Kidney (tissue), 14 donors: ENCODE results near the gene HIPK1. TPM values are rescaled to one million over a fixed set of nuclear protein-coding genes. Genes with fewer than 3 reads are reported as not detected.

Source experiments
- DNase-seq, 5 donors: peaks; one replicate each; pipeline ENCODE4 v3.0.0-alpha.2; 2013 to 2020
- FAIRE-seq: peaks from 2 replicates; lab custom pipeline; 2012; peaks lifted over from hg19 to GRCh38; lab: Jason Lieb, UNC
- H3K27ac ChIP-seq, 2 donors: one replicate each; pipeline ENCODE4 v1.7.0; 2013; ENCODE audit warnings: low read depth in 2 of 2, low read length in 2 of 2, inconsistent platforms in 1 of 2
- H3K27me3 ChIP-seq: one replicate; pipeline ENCODE4 v1.7.1; 2013; ENCODE audit warnings: low read length, inconsistent platforms; ENCODE audit not compliant: control insufficient read depth, insufficient read depth
- H3K36me3 ChIP-seq, 3 donors: one replicate each; pipeline versions ENCODE4 v1.7.0 to v1.7.1; 2013; ENCODE audit warnings: low read length in 3 of 3, control low read depth in 1 of 3, inconsistent platforms in 1 of 3; ENCODE audit not compliant: insufficient read depth in 3 of 3, control insufficient read depth in 2 of 3
- H3K4me1 ChIP-seq, 3 donors: one replicate each; pipeline versions ENCODE4 v1.7.0 to v1.7.1; 2013; ENCODE audit warnings: low read length in 3 of 3, inconsistent platforms in 1 of 3, low read depth in 1 of 3; ENCODE audit not compliant: control insufficient read depth in 2 of 3, insufficient read depth in 2 of 3
- H3K4me3 ChIP-seq, 3 donors: one replicate each; pipeline versions ENCODE4 v1.7.0 to v1.8.1; 2013; ENCODE audit warnings: low read length in 3 of 3, control low read depth in 1 of 3, inconsistent platforms in 1 of 3
- H3K9ac ChIP-seq, 3 donors: one replicate each; pipeline versions ENCODE4 v1.7.0 to v1.7.1; 2013; ENCODE audit warnings: low read length in 3 of 3, control low read depth in 1 of 3, inconsistent platforms in 1 of 3
- H3K9me3 ChIP-seq, 3 donors: one replicate each; pipeline versions ENCODE4 v1.7.0 to v1.7.1; 2013; ENCODE audit warnings: low read length in 3 of 3, control low read depth in 1 of 3, inconsistent platforms in 1 of 3; ENCODE audit not compliant: control insufficient read depth in 2 of 3, insufficient read depth in 1 of 3
- intact Hi-C: fragments of 100-400 bp; cut with DNase I; formaldehyde crosslinking; loops from one replicate; pipeline ENCODE4 v1.11.1; 2022
- polyA plus RNA-seq: library from polyadenylated mRNA; stranded (reverse); fragments of 350-450 nt; fragmentation: Illumina TruSeq; extraction: RNeasy Lipid Tissue Mini Kit (QIAGEN cat#74804); gene quantifications from one replicate; pipeline ENCODE4 v1.2.3, GENCODE V29; 2014; ENCODE audit warnings: low read depth, low replicate concordance; ENCODE audit not compliant: insufficient read depth
- total RNA-seq: library from RNA; stranded (reverse); fragmentation: NEBNext Ultra II Directional; extraction: Animal tissue kit (Norgen Biotek cat#: 25700); gene quantifications from one replicate; pipeline ENCODE4 v1.2.1, GENCODE V29; 2021
- TF ChIP-seq, protein P1 (sequence below): IDR thresholded peaks from 3 replicates; pipeline ENCODE4 v1.5.1; 2012; ENCODE audit warnings: mild to moderate bottlenecking, moderate library complexity, borderline replicate concordance; ENCODE audit not compliant: insufficient read depth; ENCODE audit errors: extremely low read depth
- donor health status: control.
- donor health status: control.
- donor health status: control.
- donor health status: control.
- donor health status: control.
- donor health status: DM: yes; HTN: yes; CAD: no.
- donor health status: Normal renal cell carcinoma (clear cell type).

The HIPK1 gene
- total and polyA plus RNA-seq, 2 donors from 2014 or later, result 8.4 to 65.0 TPM

- Histone ChIP-seq H3K27ac (no peak overlapping the region), H3K4me1 (peaks cover 0 to 15% (median 7%) of the 10 kb centered on the region in 3 donors), H3K9me3 (no peaks in the 10 kb centered on the region), H3K4me3 (no peak overlapping the region), H3K27me3 (no peaks in the 10 kb centered on the region), H3K9ac (no peak overlapping the region), H3K36me3 (peaks cover 7 to 29% (median 27%) of the 10 kb centered on the region in 3 donors)
- intact Hi-C loops, result loop anchor here (5.0 kb wide), 1 partner anchor 307 kb away; no protein-coding TSS in a partner anchor
- TF ChIP-seq, protein P1, sequence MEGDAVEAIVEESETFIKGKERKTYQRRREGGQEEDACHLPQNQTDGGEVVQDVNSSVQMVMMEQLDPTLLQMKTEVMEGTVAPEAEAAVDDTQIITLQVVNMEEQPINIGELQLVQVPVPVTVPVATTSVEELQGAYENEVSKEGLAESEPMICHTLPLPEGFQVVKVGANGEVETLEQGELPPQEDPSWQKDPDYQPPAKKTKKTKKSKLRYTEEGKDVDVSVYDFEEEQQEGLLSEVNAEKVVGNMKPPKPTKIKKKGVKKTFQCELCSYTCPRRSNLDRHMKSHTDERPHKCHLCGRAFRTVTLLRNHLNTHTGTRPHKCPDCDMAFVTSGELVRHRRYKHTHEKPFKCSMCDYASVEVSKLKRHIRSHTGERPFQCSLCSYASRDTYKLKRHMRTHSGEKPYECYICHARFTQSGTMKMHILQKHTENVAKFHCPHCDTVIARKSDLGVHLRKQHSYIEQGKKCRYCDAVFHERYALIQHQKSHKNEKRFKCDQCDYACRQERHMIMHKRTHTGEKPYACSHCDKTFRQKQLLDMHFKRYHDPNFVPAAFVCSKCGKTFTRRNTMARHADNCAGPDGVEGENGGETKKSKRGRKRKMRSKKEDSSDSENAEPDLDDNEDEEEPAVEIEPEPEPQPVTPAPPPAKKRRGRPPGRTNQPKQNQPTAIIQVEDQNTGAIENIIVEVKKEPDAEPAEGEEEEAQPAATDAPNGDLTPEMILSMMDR, result no peak
- FAIRE-seq (no peak), DNase-seq (no peak)
Observed at GRCh38 chr1:113975211-113975895, 46.2 kb downstream of the HIPK1 start.

- peak in 3 of 5 donors; percentile 26 to 63 (median 43) for DNase-seq
- FAIRE-seq, result no peak
- H3K9me3 ChIP-seq, result no peaks in the 10 kb centered on the region
- H3K36me3 ChIP-seq, result peaks cover 4 to 19% (median 16%) of the 10 kb centered on the region in 3 donors
- H3K4me1 ChIP-seq, result peaks cover 0 to 15% (median 7%) of the 10 kb centered on the region in 3 donors
- no peak overlapping the region for H3K9ac ChIP-seq
- H3K27me3 ChIP-seq, result no peaks in the 10 kb centered on the region
- intact Hi-C loops, result loop anchor here (5.0 kb wide), 1 partner anchor 306 kb away; no protein-coding TSS in a partner anchor
- TF ChIP-seq, protein P1, result peak; percentile 20
- no peak overlapping the region for H3K27ac ChIP-seq
- no peak overlapping the region for H3K4me3 ChIP-seq
Observed at GRCh38 chr1:113976609-113977278, 47.6 kb downstream of the HIPK1 start.

DNA sequence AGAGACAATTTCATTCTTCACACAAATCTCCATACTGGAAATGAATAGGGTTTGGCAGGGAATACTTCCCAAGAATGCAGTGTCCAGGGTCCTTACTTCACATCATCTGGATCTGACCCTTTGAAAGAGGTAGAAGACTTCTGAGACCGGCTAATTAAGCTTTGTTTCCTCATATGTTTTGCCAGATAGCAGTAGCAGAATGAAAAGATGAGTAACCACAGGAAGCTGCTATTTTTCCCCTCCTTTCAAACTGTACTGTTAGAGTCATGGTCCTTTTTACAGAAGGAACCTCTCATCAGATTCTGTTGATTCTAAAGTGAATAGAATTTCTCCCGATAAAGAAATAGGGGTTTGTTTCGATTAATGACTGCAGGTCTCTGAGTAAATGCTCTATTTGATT lies 48.8 kb downstream of the HIPK1 start:
- no peaks in the 10 kb centered on the region for H3K27me3 ChIP-seq
- intact Hi-C loops, result loop anchor here (5.0 kb wide), 1 partner anchor 304 kb away; no protein-coding TSS in a partner anchor
- DNase-seq (no peak), FAIRE-seq (no peak)
- no peak overlapping the region for H3K9ac ChIP-seq
- H3K4me1 ChIP-seq, result peaks cover 0 to 15% (median 7%) of the 10 kb centered on the region in 3 donors
- H3K27ac ChIP-seq, result no peak overlapping the region
- H3K36me3 ChIP-seq, result peaks cover 4 to 7% (median 5%) of the 10 kb centered on the region in 3 donors
- TF ChIP-seq, protein P1, result no peak
- no peak overlapping the region for H3K4me3 ChIP-seq
- H3K9me3 ChIP-seq, result no peaks in the 10 kb centered on the region
